SK-N-SH (cell line): Measurements from ENCODE around the gene SLC45A1. TPM values are rescaled to one million over a fixed set of nuclear protein-coding genes. Genes with fewer than 3 reads are reported as not detected.

ENCODE experiments used
- CTCF ChIA-PET: fragments of 300-600, 350-600 bp; formaldehyde crosslinking; extraction: SDS; loops from one replicate; lab custom pipeline; 2021; lab: Yijun Ruan, JAX
- POLR2A ChIA-PET: fragments of 350-600 bp; sonication (Branson Sonifier 250); formaldehyde crosslinking; extraction: SDS; loops from one replicate; lab custom pipeline; 2020; ENCODE audit warnings: antibody characterized with exemption, inconsistent platforms; lab: Yijun Ruan, JAX
- DNase-seq: peaks from one replicate; pipeline ENCODE4 v3.0.0; 2012
- H2AFZ ChIP-seq: fragments of 200-600 bp; sonication (generic); 2 replicates; pipeline ENCODE4 v1.8.1; 2016; ENCODE audit warnings: antibody characterized with exemption, mild to moderate bottlenecking, low read depth
- H3F3A ChIP-seq: fragments of 200-600 bp; sonication (generic); replicated peaks from 2 replicates; pipeline ENCODE3; 2016; ENCODE audit warnings: antibody characterized with exemption, mild to moderate bottlenecking; ENCODE audit not compliant: insufficient read depth
- H3K27ac ChIP-seq, 2 experiments: fragments of 200-500 bp in 1 of 2; fragments of 200-600 bp in 1 of 2; sonication (Bioruptor generic) in 1 of 2; sonication (generic), shearing (Covaris generic) in 1 of 2; 2 replicates each; pipeline versions ENCODE4 v1.5.1 to v1.6.1; 2014 to 2016; ENCODE audit warnings: low read depth in 2 of 2, inconsistent platforms in 1 of 2, low read length in 1 of 2, mild to moderate bottlenecking in 1 of 2, mixed read lengths in 1 of 2
- H3K27me3 ChIP-seq: fragments of 200-600 bp; sonication (generic), shearing (Covaris generic); 2 replicates; pipeline ENCODE4 v1.6.1; 2016; ENCODE audit warnings: mixed run types; ENCODE audit not compliant: insufficient read depth
- H3K36me3 ChIP-seq, 2 experiments: fragments of 200-500 bp in 1 of 2; fragments of 200-600 bp in 1 of 2; sonication (Bioruptor generic) in 1 of 2; sonication (generic) in 1 of 2; replicated peaks in 1 of 2; 2 replicates each; pipeline versions ENCODE3 to v1.5.1; 2014 to 2016; ENCODE audit warnings: low read length in 1 of 2, mild to moderate bottlenecking in 1 of 2; ENCODE audit not compliant: insufficient read depth in 2 of 2, control insufficient read depth in 1 of 2
- H3K4me1 ChIP-seq, 2 experiments: fragments of 200-500 bp in 1 of 2; fragments of 200-600 bp in 1 of 2; sonication (Bioruptor generic) in 1 of 2; sonication (generic), shearing (Covaris generic) in 1 of 2; 2 replicates each; pipeline versions ENCODE4 v1.5.1 to v1.6.1; 2014 to 2016; ENCODE audit warnings: low read depth in 1 of 2, low read length in 1 of 2, mixed run types in 1 of 2; ENCODE audit not compliant: insufficient read depth in 2 of 2, control insufficient read depth in 1 of 2
- H3K4me2 ChIP-seq: fragments of 200-600 bp; sonication (generic), shearing (Covaris generic); 2 replicates; pipeline ENCODE4 v1.6.1; 2017; ENCODE audit warnings: mixed run types
- H3K4me3 ChIP-seq, 2 experiments: fragments of 200-500 bp in 1 of 2; fragments of 200-600 bp in 1 of 2; sonication (Bioruptor generic) in 1 of 2; sonication (generic), shearing (Covaris generic) in 1 of 2; 2 replicates each; pipeline versions ENCODE4 v1.5.1 to v1.8.1; 2014 to 2016; ENCODE audit warnings: low read depth in 2 of 2, inconsistent platforms in 1 of 2, low read length in 1 of 2, mild to moderate bottlenecking in 1 of 2, mixed read lengths in 1 of 2, moderate library complexity in 1 of 2
- H3K79me2 ChIP-seq: fragments of 200-600 bp; sonication (generic); 2 replicates; pipeline ENCODE4 v1.8.1; 2017; ENCODE audit warnings: mild to moderate bottlenecking; ENCODE audit not compliant: insufficient read depth
- H3K9ac ChIP-seq: fragments of 200-600 bp; sonication (generic); 2 replicates; pipeline ENCODE4 v1.6.1; 2017; ENCODE audit warnings: mixed run types
- H3K9me2 ChIP-seq: fragments of 200-600 bp; sonication (generic); 2 replicates; pipeline ENCODE4 v1.6.1; 2017; ENCODE audit warnings: mixed run types
- H3K9me3 ChIP-seq: fragments of 200-600 bp; sonication (generic); 2 replicates; pipeline ENCODE4 v1.6.1; 2017; ENCODE audit warnings: mixed run types, mild to moderate bottlenecking, moderate library complexity
- H4K20me1 ChIP-seq: fragments of 200-600 bp; sonication (generic); 2 replicates; pipeline ENCODE4 v1.6.1; 2017; ENCODE audit warnings: mild to moderate bottlenecking, mixed run types; ENCODE audit not compliant: insufficient read depth
- CHD2 ChIP-seq: fragments of 150-350 bp; IDR thresholded peaks from 2 replicates; pipeline ENCODE4 v1.6.1; 2018; ENCODE audit warnings: low read length; ENCODE audit not compliant: partially characterized antibody
- CTCF ChIP-seq: fragments of 200-600 bp; sonication (generic); IDR thresholded peaks from 2 replicates; pipeline ENCODE4 v1.6.1; 2017; ENCODE audit warnings: antibody characterized with exemption, mild to moderate bottlenecking, moderate library complexity
- ELF1 ChIP-seq: IDR thresholded peaks from 2 replicates; pipeline ENCODE4 v1.4.0; 2012
- EZH2phosphoT487 ChIP-seq: fragments of 200-600 bp; sonication (generic); IDR thresholded peaks from 2 replicates; pipeline ENCODE4 v1.6.1; 2017; ENCODE audit warnings: low read depth, mixed run types, mild to moderate bottlenecking, antibody characterized with exemption, moderate library complexity, borderline replicate concordance
- FOSL2 ChIP-seq: IDR thresholded peaks from 2 replicates; pipeline ENCODE4 v1.4.0; 2012; ENCODE audit warnings: low read depth, mild to moderate bottlenecking, moderate library complexity, borderline replicate concordance
- FOXJ3 ChIP-seq: sonication (generic); formaldehyde crosslinking; IDR thresholded peaks from 2 replicates; pipeline ENCODE4 v1.5.1; 2020; ENCODE audit warnings: mild to moderate bottlenecking, missing genetic modification reagents
- GATA2 ChIP-seq: sonication (generic); formaldehyde crosslinking; IDR thresholded peaks from 2 replicates; pipeline ENCODE4 v1.5.0; 2020; ENCODE audit warnings: mild to moderate bottlenecking, missing genetic modification reagents
- MXI1 ChIP-seq: IDR thresholded peaks from 2 replicates; pipeline ENCODE4 v1.6.1; 2012; ENCODE audit warnings: mild to moderate bottlenecking, low read depth, low read length, improper control_type of control experiment
- NFIC ChIP-seq: IDR thresholded peaks from 2 replicates; pipeline ENCODE4 v1.4.0; 2012; ENCODE audit warnings: borderline replicate concordance
- RFX5 ChIP-seq: IDR thresholded peaks from 2 replicates; pipeline ENCODE4 v1.6.1; 2012; ENCODE audit warnings: mild to moderate bottlenecking, improper control_type of control experiment, low read length
- TAF1 ChIP-seq: IDR thresholded peaks from 2 replicates; pipeline ENCODE4 v1.6.1; 2012; ENCODE audit warnings: low read depth, mild to moderate bottlenecking, low read length, moderate library complexity, borderline replicate concordance
- WGBS: methylation state at CpG from one replicate; pipeline ENCODE4 v1.1.6; 2017; ENCODE audit warnings: low lambda C conversion rate; 5-methylcytosine and 5-hydroxymethylcytosine counted together
- polyA plus RNA-seq, 3 experiments: library from polyadenylated mRNA; depleted of rRNA; stranded (reverse); fragments of >200 nt; gene quantifications; 2 replicates each; pipeline ENCODE4 v1.2.3, GENCODE V29; 2012
- TF ChIP-seq, protein P1 (sequence below): fragments of 150-350 bp; IDR thresholded peaks from 2 replicates; pipeline ENCODE4 v1.6.1; 2016; ENCODE audit warnings: mild to moderate bottlenecking, low read depth, low read length
- TF ChIP-seq, protein P2 (sequence below): fragments of 150-350 bp; IDR thresholded peaks from 2 replicates; pipeline ENCODE4 v1.6.1; 2017; ENCODE audit warnings: antibody characterized with exemption, low read length, low read depth, borderline replicate concordance

SLC45A1 gene
- polyA plus RNA-seq, 1 of the 3 experiments (the other 2 are of a cell fraction) = 2.5 TPM

GRCh38 chr1:8311068-8311718 is 6.7 kb upstream of the SLC45A1 start:
- H3K4me2 ChIP-seq = no peak overlapping the region
- no peaks in the 10 kb centered on the region for H3F3A ChIP-seq
- no peaks in the 10 kb centered on the region for H3K9me3 ChIP-seq
- no peaks in the 10 kb centered on the region for H3K36me3 ChIP-seq
- no peaks in the 10 kb centered on the region for H3K9me2 ChIP-seq
- H4K20me1 ChIP-seq = no peaks in the 10 kb centered on the region
- H2AFZ ChIP-seq = no peak overlapping the region
- ChIA-PET POLR2A (no interaction called here), CTCF (interaction anchor here (0.6 to 9.6 kb wide), 7 partner anchors 16 to 386 kb away, joined by 3 to 293 read pairs (median 4); no protein-coding TSS in a partner anchor)
- H3K9ac ChIP-seq = no peak overlapping the region
- no peak overlapping the region for H3K27ac ChIP-seq
- H3K79me2 ChIP-seq = no peaks in the 10 kb centered on the region
- no peak for DNase-seq
- no peaks in the 10 kb centered on the region for H3K27me3 ChIP-seq
- H3K4me3 ChIP-seq = no peak overlapping the region
- H3K4me1 ChIP-seq = no peaks in the 10 kb centered on the region
- no peak for TF ChIP-seq GATA2
- no peak for TF ChIP-seq MXI1
- TF ChIP-seq FOXJ3 (CRISPR knock-in tag) = no peak
- TF ChIP-seq CHD2 = no peak
- TF ChIP-seq, protein P1, sequence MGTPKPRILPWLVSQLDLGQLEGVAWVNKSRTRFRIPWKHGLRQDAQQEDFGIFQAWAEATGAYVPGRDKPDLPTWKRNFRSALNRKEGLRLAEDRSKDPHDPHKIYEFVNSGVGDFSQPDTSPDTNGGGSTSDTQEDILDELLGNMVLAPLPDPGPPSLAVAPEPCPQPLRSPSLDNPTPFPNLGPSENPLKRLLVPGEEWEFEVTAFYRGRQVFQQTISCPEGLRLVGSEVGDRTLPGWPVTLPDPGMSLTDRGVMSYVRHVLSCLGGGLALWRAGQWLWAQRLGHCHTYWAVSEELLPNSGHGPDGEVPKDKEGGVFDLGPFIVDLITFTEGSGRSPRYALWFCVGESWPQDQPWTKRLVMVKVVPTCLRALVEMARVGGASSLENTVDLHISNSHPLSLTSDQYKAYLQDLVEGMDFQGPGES = no peak
- no peak for TF ChIP-seq TAF1
- no peak for TF ChIP-seq NFIC
- TF ChIP-seq CTCF = no peak
- no peak for TF ChIP-seq FOSL2
- TF ChIP-seq, protein P2, sequence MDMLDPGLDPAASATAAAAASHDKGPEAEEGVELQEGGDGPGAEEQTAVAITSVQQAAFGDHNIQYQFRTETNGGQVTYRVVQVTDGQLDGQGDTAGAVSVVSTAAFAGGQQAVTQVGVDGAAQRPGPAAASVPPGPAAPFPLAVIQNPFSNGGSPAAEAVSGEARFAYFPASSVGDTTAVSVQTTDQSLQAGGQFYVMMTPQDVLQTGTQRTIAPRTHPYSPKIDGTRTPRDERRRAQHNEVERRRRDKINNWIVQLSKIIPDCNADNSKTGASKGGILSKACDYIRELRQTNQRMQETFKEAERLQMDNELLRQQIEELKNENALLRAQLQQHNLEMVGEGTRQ = no peak
- no peak for TF ChIP-seq EZH2phosphoT487
- no peak for TF ChIP-seq ELF1
- no peak for TF ChIP-seq RFX5
- WGBS = 89% methylated on average over 1 of the region's 1 CpG
